Hepatocyte (in vitro differentiated cells): Measurements from ENCODE around the gene SCTR.

Experiments used
- CTCF ChIP-seq: fragments of 200-600 bp; sonication (generic); IDR thresholded peaks from 2 replicates; pipeline ENCODE4 v1.5.1; 2016; ENCODE audit warnings: antibody characterized with exemption, mild to moderate bottlenecking; ENCODE audit not compliant: poor library complexity
- EZH2 ChIP-seq: fragments of 200-600 bp; sonication (generic); IDR thresholded peaks from 2 replicates; pipeline ENCODE4 v1.6.1; 2016; ENCODE audit warnings: antibody characterized with exemption, mild to moderate bottlenecking, borderline replicate concordance

- no peak for TF ChIP-seq CTCF
- TF ChIP-seq EZH2 = no peak
Observed at GRCh38 chr2:119414894-119415293, 109.4 kb downstream of the SCTR start.
